Lung microvascular endothelial cell (primary cell): ENCODE measurements around the gene AMIGO3. TPM values are rescaled to one million over a fixed set of nuclear protein-coding genes. Genes with fewer than 3 reads are reported as not detected.
"Not testable (repeated sequence)": the region's sequence is repeated elsewhere in the genome, so short reads cannot be mapped to it uniquely, and the experiment has no call there.

Experiments
- DNase-seq, 2 donors: peaks; one replicate each; pipeline versions ENCODE4 v3.0.0 to v3.0.0-alpha.2; 2010; ENCODE audit warnings: low read depth in 2 of 2
- total RNA-seq: library from RNA; depleted of rRNA; stranded (reverse); fragments of >200 nt; gene quantifications from 2 replicates; pipeline ENCODE4 v1.2.1, GENCODE V29; 2014

Gene AMIGO3, protein sequence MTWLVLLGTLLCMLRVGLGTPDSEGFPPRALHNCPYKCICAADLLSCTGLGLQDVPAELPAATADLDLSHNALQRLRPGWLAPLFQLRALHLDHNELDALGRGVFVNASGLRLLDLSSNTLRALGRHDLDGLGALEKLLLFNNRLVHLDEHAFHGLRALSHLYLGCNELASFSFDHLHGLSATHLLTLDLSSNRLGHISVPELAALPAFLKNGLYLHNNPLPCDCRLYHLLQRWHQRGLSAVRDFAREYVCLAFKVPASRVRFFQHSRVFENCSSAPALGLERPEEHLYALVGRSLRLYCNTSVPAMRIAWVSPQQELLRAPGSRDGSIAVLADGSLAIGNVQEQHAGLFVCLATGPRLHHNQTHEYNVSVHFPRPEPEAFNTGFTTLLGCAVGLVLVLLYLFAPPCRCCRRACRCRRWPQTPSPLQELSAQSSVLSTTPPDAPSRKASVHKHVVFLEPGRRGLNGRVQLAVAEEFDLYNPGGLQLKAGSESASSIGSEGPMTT
- total RNA-seq: under 0.01 and 0.40 TPM in 2 replicates

DNA sequence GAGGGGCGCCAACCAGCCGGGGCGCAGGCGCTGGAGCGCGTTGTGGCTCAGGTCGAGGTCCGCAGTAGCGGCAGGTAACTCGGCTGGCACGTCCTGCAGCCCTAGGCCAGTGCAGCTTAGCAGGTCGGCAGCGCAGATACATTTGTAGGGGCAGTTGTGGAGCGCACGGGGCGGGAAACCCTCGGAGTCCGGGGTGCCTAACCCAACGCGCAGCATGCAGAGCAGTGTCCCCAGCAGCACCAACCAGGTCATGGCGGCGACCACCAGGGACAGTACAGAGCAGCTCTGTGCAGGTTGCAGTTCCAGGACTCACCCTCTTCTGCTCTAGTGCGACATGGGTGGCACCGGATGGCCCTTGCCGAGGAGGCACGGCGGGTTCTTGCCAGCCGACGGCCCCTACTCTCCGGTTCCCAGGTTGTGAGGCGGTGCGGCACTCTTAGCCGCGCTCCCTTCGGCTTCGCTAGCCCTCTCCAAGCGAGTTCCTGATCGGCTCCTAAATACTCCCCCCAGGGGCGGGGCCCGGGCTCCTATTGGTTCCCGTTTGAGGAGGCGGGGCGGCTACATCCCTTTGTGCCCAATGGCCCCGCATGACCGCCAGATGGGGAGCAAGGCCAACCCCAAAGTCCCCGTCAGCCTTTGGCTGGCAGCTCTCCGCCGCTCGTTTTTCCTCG, at the start of gene AMIGO3:
Gene AMIGO3, minus strand, starts transcription at position 471 of the 671 bp plus-strand sequence. Its CDS starts 219 bp downstream, at position 252.
- DNase-seq: peak; percentile 88 to 91

DNA sequence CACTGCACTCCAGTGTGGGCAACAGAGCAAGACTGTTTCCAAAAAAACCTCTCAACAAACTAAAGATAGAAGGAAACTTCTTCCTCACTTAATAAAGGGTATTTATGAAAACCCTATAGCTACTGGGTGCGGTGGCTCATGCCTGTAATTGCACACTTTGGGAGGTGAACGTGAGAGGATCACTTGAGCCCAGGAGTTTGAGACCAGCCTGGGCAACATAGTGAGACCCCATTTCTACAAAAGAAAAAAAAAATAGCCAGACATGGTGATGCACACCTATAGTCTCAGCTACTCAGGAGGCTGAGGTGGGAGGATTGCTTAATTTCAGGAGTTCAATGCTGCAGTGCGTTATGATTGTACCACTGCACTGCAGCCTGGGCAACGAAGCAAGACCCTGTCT, 44.5 kb upstream of the AMIGO3 start:
- no peak for DNase-seq

DNA sequence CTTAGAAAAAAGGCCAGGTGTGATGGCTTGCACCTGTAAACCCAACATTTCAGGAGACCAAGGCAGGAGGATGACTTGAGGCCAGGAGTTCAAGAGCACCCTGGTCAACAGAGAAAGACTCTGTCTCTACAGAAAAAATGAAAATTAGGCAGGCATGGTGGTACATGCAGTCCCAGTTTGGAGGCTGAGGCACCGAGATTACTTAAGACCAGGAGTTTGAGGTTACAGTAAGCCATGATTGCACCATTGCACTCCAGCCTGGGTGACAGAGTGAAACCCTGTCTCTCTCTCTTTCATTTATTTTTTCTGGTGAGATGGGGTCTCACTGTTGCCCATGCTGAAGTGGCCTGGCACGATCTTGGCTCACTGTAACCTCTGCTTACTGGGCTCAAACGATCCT, 42.2 kb upstream of the AMIGO3 start:
- DNase-seq: no peak

DNA sequence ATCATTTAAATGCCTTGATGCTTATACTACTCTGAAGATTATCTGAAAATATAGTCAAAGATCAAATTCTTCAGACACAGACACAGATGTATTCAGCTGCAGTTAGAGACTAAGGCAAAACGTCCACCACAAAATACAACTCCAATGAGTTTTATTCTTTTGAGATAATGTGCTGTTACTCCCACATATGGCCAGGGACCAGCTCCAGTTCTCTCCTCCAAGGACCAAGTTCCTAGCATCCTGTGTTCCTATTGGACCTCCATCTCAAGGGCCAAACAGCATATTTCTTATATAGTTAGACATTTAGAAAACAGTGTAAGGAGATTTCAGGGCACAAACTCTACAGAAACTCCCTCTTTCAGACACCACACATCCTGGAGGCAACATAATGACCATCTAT, 39.7 kb upstream of the AMIGO3 start:
- DNase-seq: no peak

DNA sequence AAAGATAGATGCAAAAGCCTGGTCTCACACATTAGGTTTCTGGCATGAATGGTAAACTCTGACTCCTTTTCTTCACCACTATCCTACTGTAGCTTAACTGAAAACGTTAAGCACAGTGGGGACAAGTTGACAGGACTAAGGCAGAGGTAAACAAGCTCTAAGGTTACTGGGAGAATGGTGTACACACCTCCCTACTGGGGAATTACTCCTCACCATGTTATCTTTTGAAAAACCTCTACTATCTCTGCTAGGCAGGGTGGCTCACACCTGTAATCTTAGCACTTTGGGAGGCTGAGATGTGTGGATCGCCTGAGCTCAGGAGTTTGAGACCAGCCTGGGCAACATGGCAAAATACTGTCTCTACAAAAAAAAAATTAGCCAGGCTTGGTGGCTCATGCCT, 37.7 kb upstream of the AMIGO3 start:
- no peak for DNase-seq

DNA sequence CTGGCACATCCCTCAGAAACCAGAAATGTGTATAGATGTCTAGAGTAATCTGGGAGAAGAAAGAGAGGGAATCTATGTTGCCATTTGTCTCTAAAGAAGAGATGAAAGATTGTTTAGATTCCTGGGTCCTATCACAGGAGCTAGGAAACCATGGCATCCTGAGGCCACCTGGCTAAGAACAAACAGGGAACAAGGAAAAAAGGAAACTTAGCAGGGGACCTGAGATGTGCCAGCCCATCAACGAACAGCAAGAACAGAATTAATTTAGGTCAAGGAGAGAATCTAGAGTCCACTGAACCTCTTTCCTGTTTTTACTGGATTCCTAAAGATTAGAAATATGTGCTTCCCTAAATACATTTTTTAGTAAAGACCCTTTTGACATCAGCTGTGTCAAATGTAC, 36.6 kb upstream of the AMIGO3 start:
- DNase-seq: no peak

DNA sequence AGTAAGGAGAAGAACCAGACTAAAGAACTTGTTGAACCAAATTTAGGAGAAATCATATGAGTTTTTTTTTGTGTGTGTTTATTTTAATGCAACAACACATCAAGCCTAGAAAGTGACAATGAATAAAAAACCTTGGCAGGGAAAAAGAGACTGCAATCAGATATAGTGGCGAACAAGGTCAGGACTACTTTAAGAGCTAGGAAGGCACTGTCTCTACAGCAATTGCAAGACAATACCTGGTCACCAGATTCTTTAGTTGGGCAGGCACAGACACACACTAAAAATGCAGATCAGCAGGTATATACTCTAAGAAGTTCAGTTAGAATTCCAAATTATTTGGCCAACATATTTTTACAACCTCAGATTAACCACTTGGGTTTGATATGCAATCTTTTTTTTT, 35.1 kb upstream of the AMIGO3 start:
- no peak for DNase-seq

DNA sequence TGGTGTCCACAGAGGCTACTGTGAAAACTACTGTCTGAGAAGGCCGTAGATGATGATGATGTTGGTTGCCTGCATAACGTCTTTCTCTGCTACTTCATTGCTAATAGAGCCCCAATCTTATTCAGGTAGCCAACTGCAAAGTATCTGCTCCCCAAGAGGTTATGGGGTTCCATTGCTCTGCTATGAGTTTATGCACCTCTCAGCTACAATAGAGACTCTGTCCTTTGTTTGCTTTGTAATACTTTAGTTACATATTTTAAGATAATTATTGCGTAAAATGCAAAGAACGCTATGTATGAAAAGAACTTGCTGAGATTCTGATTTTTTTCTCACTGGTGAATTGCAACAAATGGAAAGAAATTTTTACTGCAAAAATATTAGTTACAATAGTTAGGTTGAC, 32.0 kb upstream of the AMIGO3 start:
- DNase-seq: no peak

DNA sequence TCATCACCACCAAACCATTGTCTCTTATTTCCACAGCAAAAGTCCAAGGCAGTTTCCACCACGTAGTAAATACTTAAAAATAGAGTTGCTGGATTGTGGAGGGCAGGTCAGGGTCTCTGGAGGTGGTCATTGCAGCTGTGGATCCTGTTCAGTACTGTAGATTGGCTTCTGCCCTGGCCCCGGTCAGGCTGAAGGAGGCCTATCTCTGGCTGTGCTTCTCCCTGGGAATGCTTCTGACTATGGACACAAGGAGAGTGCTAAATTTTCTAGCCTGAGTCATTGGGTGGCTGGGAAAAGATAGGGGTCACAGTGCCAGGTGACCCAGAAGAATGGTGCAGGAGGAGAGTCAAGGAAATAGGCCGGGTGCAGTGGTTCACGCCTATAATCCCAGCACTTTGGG, 30.6 kb upstream of the AMIGO3 start:
- DNase-seq: no peak

DNA sequence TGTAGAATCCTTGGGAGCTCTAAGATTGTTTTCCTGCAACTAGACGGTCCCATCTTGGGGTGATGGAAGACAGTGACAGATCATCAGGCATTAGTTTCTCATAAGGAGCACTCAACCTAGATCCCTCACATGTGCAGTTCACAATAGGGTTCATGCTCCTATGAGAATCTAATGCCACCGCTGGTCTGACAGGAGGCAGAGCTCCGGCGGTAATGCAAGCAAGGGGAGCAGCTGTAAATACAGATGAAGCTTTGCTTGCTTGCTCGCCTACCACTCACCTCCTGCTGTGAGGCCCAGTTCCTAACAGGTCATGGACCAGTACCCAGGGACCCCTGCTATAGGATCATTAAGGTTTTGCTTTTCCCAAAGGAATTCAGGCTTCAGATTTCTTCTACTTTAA, 29.4 kb upstream of the AMIGO3 start:
- not testable (repeated sequence) for DNase-seq

DNA sequence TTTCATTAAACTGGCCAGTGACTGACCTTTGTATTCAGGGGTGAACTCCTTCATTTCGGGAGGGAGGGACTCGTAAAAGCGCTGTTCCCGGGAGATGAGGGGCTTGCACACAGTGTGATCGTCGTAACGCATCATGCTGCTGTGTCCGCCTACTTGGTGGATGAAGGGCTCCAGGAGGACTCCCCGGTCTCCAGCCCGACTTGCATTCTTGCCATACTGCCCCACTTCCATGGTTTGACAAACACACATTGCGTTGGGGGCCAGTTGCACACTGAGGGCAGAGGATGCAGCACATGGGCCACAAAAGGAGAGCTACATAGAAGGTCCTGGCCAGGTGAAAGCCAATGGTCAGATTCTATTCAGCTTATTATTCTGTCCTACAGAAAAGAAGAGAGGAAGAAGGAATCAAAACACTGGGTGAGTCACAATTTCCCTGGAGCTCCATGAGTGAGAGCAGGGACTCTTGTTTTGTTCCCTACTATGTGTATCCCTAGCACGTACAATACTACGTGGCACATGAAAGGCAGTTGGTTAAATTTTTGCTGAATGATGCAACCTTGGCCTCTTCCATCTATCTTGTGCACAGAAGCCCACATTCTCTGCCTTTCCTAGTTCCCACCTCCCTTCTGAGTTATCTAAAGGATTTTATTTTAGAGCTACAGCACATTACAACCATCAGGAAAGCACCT, 28.5 kb upstream of the AMIGO3 start:
- DNase-seq: peak; percentile 88 to 93

DNA sequence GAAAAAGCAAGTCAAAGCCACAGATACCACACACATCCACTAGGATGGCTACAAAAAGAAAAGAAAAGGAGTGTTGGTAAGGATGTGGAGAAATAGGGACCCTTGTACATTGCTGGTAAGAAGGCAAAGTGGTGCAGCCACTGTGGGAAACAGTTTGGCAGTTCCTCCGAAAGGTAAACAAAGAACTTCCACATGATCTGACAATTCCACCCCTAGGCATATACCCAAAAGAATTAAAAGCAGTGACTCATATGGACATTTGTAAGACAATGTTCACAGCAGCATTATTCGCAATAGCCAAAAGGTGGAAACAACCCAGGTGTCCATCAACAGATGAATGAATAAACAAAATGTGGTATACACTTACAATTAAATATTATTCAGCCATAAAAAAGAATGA, 26.5 kb upstream of the AMIGO3 start:
- peak; percentile 51 to 86 for DNase-seq

DNA sequence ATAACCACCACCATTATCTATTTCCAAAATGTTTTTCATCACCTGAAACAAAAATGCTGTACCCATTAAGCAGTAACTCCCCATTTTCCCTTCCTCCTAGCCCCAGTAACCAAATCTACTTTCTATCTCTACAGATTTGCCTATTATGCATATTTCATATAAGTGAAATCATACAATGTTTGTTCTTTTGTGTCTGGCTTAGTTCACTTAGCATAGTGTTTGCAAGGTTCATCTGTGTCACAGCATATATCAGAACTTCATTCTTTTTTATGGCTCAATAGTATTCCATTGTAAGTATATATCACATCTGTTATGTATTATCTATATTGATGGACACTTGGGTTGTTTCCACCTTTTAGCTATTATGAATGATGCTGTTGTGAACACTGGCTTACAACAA, 20.9 kb upstream of the AMIGO3 start:
- DNase-seq: no peak

DNA sequence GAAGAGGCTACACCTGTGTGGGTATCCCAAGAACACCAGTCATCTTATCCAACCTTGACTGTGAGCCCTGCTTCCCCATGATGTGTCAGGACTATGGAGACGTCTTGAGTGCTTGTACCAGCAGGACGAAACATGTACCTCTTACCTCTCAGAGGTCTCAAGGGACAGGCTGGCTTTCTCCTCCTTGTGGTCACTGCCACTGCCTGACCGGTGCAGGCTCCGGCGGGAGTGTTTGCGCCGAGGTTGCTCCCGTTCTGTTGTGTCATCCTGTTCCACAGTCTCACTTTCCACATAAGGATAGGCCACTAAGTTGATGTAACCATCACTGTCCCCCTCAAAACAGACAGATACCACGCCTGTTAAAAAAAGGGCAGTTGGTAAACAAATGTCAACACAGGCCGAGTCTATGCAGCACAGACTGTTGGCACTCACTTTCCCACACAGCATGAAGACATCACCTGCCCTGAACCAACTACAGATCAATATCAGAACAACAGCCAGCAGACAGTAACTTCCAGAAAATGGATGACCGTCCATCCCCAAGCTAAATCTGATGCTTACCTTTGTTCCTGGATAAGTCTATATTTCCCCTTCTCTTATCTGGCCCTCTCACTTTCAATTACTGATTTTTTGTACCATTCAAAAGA, 18.7 kb upstream of the AMIGO3 start:
- no peak for DNase-seq

DNA sequence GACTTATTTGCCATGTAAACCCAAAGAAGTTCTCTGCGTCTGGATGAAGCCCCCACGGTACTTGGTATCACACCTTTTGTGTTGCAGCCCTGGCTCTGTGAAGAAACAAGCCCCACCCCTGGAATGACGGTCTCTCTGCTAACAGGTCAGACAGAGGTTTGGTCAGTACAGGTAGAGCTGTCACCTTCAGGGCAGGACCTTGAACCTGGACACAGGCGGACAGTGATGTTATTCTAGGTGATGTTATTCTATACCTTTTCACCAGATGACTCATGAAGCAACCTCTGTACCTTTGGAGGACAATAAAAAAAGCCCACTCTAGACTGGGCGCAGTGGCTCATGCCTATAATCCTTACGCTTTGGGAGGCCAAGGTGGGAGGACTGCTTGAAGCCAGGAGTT, 15.3 kb upstream of the AMIGO3 start:
- no peak for DNase-seq

DNA sequence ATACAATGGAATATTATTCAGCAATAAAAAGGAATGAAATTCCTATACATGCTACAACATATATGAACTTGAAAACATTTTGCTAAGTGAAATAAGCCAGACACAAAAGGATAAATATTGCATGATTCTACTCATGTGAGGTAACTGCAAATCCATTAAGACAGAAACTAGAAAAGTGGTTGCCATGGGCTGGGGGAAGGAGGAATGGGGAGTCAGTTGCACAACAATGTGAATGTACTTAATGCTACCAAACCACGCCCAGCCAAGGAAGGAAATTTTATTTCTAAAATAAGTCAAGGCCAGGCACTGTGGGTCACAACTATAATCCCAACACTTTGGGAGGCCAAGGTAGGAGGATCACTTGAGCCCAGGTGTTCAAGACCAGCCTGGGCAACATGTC, 14.1 kb upstream of the AMIGO3 start:
- DNase-seq: no peak

DNA sequence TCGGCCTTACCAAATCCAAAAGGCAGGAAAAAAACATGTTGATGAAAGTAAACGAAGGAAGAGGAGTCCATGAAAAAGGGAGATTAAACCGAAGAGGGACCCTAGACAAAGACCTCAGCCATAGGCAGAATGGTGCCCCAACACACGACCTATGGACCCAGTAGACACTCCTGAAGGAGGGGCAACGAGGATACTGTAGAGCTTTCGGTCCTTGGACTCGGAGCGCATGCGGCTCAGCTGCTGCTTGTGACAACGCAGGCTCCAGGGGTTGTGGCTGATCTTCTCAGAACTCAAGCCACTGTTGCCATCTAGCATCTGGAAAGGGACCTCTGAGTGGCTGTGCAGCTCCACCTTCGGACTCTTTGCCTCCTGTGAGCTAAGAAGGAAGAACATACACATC, 13.1 kb upstream of the AMIGO3 start:
- no peak for DNase-seq

DNA sequence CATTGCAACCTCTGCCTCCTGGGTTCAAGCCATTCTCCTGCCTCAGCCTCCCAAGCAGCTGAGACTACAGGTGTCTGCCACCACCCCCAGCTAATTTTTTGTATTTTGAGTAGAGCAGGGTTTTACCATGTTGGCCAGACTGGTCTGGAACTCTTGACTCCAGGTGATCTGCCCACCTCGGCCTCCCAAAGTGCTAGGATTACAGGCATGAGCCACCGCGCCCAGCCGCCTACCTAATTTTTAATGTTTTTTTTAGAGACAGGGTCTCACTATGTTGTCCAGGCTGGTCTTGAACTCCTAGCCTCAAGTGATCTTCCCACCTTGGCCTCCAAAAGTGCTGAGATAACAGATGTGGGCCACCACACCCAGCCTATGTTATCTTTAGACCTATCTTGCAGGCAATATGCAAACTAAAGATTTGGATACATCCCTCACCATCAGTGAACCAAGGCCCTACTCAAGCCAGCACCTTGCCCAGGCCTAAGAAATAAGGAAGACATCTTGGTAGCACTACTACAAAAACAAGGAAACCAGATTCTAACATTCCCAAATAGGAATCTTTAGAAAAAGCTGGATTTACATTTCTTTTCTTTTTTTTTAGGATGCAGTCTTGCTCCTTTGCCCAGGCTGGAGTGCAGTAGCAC, 10.6 kb upstream of the AMIGO3 start:
- no peak for DNase-seq

DNA sequence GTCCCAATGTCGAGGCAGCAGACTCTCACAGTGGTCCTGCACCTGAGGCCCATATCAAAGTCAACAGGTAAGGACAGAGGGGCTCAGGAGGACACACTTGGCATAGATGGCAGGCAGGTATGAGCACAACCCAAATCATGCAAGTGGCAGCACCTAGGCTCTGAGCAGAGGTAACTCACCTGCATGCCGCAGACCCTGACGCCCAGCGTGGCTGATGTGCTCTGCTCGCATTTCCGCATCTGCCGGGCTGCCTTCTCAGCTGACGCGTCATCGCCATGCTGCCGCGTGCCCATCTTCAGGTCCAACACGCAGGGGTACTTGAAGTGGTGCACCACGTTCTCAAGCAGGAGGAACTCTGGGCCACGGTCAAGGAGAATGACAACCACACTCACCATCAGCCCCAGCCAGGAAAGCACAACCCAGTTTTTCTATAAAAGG, 8.5 kb upstream of the AMIGO3 start:
- DNase-seq: no peak

DNA sequence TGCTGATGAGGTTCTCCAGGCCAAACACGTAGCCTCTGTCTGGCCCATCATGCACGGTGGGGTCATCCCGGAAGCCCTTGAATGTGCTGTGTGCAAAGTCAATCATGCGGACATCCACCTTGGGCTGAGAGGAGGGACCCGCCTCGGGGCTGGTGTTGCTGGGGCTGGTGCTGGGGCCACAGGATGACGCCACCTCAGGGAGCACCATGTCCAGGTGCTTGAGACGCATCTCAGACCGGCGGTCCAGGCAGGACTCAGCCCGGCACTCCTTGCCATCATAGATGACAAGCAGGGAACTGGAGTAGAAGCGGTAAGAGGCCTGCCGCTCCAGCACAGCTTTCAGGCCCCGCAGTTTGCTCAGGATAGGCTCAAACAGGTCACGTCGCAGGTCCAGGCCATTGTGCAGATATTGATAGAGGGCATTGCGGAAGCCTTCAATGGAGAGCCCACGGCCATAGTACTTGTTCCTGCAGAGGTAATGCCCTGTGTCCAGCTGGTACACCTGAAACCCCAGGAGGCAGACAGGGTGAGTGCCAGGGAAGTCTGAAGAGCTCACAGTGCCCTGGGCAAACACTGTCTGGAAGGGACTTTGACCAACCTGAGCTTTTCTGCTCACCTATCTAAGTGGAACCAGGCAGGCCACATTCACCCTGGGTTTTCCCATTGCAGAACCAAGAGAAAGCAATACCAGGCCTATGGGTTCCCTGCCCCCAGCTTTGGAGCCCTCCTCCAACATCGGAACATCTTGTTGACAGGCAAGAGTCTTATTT, 7.9 kb upstream of the AMIGO3 start:
- no peak for DNase-seq
